ENCODE results near the gene ADCY7.

The ADCY7 gene

DNA sequence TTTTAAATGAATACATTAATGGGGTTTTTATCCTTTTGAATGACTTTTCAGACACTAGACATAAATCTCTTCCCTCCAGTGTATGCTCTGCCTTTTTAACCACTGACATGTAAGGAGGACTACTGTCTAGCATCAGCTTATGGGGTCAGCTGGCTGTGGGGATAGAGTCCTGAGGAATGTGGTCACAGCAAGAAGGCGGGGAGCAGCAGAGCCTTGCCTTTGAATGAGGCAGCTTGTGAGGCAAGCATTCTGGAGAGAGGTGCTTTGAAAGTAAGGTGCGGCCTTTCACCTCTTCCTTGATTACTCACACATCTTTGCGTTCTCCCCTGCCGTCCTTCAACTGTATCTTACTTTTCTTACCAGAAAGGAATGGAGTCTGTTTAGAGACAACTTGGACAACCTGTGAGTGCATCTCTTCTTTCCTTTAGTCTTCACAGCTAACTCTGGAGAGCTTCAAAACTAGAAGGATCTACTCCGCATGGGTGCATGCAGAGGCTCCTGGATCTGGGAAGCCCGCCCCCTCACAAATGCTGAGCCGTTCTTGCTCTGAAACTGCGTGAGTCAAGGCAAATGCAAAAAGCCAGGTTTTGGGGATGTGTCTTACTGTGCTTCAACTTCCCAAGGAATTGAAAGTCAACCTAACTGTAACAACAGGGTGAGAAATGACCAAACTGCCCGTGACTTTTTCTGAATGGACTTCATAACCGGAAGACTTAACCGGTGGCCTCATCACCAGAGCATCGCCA, 49.9 kb downstream of the ADCY7 start:
- H2AFZ ChIP-seq (ENCODE audit: low read length), result no peak overlapping the region
- H3K9me2 ChIP-seq (replicated peaks; ENCODE audit: insufficient read depth, low read length), result no peaks in the 10 kb centered on the region
- TF ChIP-seq, protein P1, sequence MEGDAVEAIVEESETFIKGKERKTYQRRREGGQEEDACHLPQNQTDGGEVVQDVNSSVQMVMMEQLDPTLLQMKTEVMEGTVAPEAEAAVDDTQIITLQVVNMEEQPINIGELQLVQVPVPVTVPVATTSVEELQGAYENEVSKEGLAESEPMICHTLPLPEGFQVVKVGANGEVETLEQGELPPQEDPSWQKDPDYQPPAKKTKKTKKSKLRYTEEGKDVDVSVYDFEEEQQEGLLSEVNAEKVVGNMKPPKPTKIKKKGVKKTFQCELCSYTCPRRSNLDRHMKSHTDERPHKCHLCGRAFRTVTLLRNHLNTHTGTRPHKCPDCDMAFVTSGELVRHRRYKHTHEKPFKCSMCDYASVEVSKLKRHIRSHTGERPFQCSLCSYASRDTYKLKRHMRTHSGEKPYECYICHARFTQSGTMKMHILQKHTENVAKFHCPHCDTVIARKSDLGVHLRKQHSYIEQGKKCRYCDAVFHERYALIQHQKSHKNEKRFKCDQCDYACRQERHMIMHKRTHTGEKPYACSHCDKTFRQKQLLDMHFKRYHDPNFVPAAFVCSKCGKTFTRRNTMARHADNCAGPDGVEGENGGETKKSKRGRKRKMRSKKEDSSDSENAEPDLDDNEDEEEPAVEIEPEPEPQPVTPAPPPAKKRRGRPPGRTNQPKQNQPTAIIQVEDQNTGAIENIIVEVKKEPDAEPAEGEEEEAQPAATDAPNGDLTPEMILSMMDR (IDR thresholded peaks at IDR 0.05; ENCODE audit: low read length), result no peak
- TF ChIP-seq EZH2phosphoT487 (IDR thresholded peaks at IDR 0.05; ENCODE audit: low read length) (no peak), EZH2 (optimal IDR thresholded peaks at IDR 0.05; ENCODE audit: low read depth, low read length) (no peak)
- DNase-seq, result no peak
- H3K36me3 ChIP-seq (replicated peaks; ENCODE audit: insufficient read depth, low read length), result peaks cover 4% of the 10 kb centered on the region; the same call in 1 of the 2 replicates
- H3F3A ChIP-seq (ENCODE audit: insufficient read depth, low read length), result no peaks in the 10 kb centered on the region
- H3K4me2 ChIP-seq (ENCODE audit: low read depth, low read length), result no peak overlapping the region
- H4K20me1 ChIP-seq (ENCODE audit: insufficient read depth, low read length), result no peaks in the 10 kb centered on the region
- H3K9ac ChIP-seq (ENCODE audit: low read length), result no peak overlapping the region
- H3K4me3 ChIP-seq (ENCODE audit: low read length), result no peak overlapping the region
- H3K9me3 ChIP-seq (replicated peaks; ENCODE audit: insufficient read depth, low read length), result no peaks in the 10 kb centered on the region
- H3K79me2 ChIP-seq (ENCODE audit: low read length), result no peaks in the 10 kb centered on the region
- H3K27me3 ChIP-seq (replicated peaks; ENCODE audit: insufficient read depth, low read length), result no peaks in the 10 kb centered on the region
- no peak overlapping the region for H3K27ac ChIP-seq (ENCODE audit: low read length)
- no peaks in the 10 kb centered on the region for H3K4me1 ChIP-seq (ENCODE audit: low read length)

DNA sequence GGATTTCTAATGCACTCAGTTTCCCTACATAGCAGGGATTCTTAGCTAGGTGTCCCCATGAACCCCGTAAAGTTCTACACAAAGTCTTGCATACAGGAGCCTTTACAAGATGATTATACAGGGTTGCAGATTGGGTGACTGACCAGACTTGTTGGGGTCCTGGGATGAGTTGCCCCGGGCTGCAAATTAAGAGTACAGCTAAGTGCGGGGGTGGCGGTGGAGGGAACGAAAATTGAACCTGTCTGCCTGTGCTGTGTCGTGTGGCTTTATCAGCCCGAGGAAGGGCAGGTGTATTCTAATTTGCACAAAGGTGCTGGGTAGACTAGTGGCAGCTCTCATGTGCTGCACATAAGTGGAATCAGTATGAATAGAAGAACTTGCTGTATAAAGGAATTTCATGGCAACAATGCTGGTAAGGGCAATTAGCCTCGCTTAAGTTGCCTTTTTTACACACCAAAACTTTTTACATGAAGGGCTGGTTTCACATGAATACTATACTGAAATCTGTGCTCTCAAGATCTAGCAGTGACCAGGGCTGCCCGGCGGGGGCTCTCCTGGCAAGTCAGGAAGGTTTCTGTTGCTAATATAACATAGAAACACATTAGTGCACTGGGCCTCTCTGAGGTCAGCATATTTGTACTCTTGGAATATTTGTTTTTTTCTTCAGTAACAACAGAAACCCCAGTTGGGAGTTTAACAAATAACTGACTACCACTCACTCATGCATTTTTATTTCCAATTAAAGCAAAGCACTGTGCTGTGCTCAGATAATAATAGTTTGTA, 50.7 kb downstream of the ADCY7 start:
- no peaks in the 10 kb centered on the region for H4K20me1 ChIP-seq (ENCODE audit: insufficient read depth, low read length)
- no peak overlapping the region for H3K4me2 ChIP-seq (ENCODE audit: low read depth, low read length)
- DNase-seq, result no peak
- peaks cover 4% of the 10 kb centered on the region; the same call in 1 of the 2 replicates for H3K36me3 ChIP-seq (replicated peaks; ENCODE audit: insufficient read depth, low read length)
- H3K4me3 ChIP-seq (ENCODE audit: low read length), result no peak overlapping the region
- no peak overlapping the region for H2AFZ ChIP-seq (ENCODE audit: low read length)
- H3K9me3 ChIP-seq (replicated peaks; ENCODE audit: insufficient read depth, low read length), result no peaks in the 10 kb centered on the region
- no peak overlapping the region for H3K9ac ChIP-seq (ENCODE audit: low read length)
- H3K27me3 ChIP-seq (replicated peaks; ENCODE audit: insufficient read depth, low read length), result no peaks in the 10 kb centered on the region
- H3F3A ChIP-seq (ENCODE audit: insufficient read depth, low read length), result no peaks in the 10 kb centered on the region; the same call in 1 of the 2 replicates
- H3K4me1 ChIP-seq (ENCODE audit: low read length), result no peaks in the 10 kb centered on the region
- no peak for TF ChIP-seq EZH2 (optimal IDR thresholded peaks at IDR 0.05; ENCODE audit: low read depth, low read length)
- TF ChIP-seq, protein P1 (IDR thresholded peaks at IDR 0.05; ENCODE audit: low read length), result no peak
- TF ChIP-seq EZH2phosphoT487 (IDR thresholded peaks at IDR 0.05; ENCODE audit: low read length), result no peak
- no peak overlapping the region for H3K27ac ChIP-seq (ENCODE audit: low read length)
- H3K9me2 ChIP-seq (replicated peaks; ENCODE audit: insufficient read depth, low read length), result no peaks in the 10 kb centered on the region
- no peaks in the 10 kb centered on the region for H3K79me2 ChIP-seq (ENCODE audit: low read length)

DNA sequence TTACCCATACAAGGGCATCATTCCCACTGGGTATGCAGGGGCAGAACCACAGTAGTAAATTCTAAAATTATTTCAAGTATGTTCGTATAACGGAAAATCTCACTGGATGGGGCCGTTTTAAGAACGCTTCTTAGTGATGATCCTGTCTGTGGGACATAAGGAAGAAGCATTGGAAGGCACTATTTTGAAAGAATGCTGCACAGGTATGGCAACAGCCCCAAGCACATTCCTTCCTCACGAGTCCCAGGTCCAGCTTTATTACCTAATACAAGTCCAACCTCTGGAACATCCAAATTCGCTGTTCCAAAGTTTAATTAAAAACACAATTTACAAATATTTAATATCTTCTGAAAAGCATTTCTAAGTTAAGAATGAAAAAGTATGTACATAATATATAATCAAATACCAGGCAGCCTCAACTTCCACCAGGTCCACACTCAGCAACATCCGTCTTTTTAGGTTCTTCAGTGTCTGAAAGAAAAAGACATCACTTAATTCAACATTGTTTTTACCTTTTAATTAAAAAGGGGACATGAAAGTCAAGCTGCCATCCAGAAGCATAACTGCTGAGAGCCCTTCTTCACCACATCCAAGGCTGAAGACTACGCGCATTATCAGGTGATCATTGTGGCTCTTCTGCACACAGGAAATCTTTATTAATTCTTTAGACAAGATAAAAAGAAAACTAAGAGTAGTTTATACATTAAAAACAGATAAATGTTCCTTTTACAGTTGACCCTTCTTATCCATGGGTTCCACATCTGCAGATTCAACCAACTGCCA, 52.6 kb downstream of the ADCY7 start:
- H3K27ac ChIP-seq (ENCODE audit: low read length), result no peak overlapping the region
- H3K9me2 ChIP-seq (replicated peaks; ENCODE audit: insufficient read depth, low read length), result no peaks in the 10 kb centered on the region
- no peaks in the 10 kb centered on the region; the same call in 1 of the 2 replicates for H3F3A ChIP-seq (ENCODE audit: insufficient read depth, low read length)
- H3K79me2 ChIP-seq (ENCODE audit: low read length), result 0 out of 2 replicates have a peak, but pooled peaks cover 2% of the 10 kb centered on the region
- H4K20me1 ChIP-seq (ENCODE audit: insufficient read depth, low read length), result no peaks in the 10 kb centered on the region
- H3K4me2 ChIP-seq (ENCODE audit: low read depth, low read length), result no peak overlapping the region
- H2AFZ ChIP-seq (ENCODE audit: low read length), result no peak overlapping the region
- H3K4me1 ChIP-seq (ENCODE audit: low read length), result peaks cover 5% of the 10 kb centered on the region; the same call in 1 of the 2 replicates
- no peak overlapping the region for H3K4me3 ChIP-seq (ENCODE audit: low read length)
- no peaks in the 10 kb centered on the region for H3K9me3 ChIP-seq (replicated peaks; ENCODE audit: insufficient read depth, low read length)
- no peaks in the 10 kb centered on the region for H3K27me3 ChIP-seq (replicated peaks; ENCODE audit: insufficient read depth, low read length)
- peaks cover 4% of the 10 kb centered on the region; the same call in 1 of the 2 replicates for H3K36me3 ChIP-seq (replicated peaks; ENCODE audit: insufficient read depth, low read length)
- no peak for DNase-seq
- H3K9ac ChIP-seq (ENCODE audit: low read length), result no peak overlapping the region
- TF ChIP-seq EZH2 (optimal IDR thresholded peaks at IDR 0.05; ENCODE audit: low read depth, low read length) (no peak), EZH2phosphoT487 (IDR thresholded peaks at IDR 0.05; ENCODE audit: low read length) (no peak)
- TF ChIP-seq, protein P1 (IDR thresholded peaks at IDR 0.05; ENCODE audit: low read length), result no peak

All from MM.1S (cell line).